Measurements from ENCODE around the gene ACO1.

Gene ACO1

GRCh38 chr9:32395510-32396216 is 11.2 kb downstream of the ACO1 start:
- Histone ChIP-seq H3K9me3 (ENCODE audit: control insufficient read depth, low read length) (no peaks in the 10 kb centered on the region), H3K9ac (no peak overlapping the region), H3K27me3 (ENCODE audit: control insufficient read depth, insufficient read depth, low read length) (no peaks in the 10 kb centered on the region), H3K4me1 (no peaks in the 10 kb centered on the region), H3K4me2 (ENCODE audit: low read length) (no peak overlapping the region), H3K27ac (peak overlapping the region; percentile 36), H3K36me3 (ENCODE audit: control insufficient read depth, insufficient read depth, low read length) (no peaks in the 10 kb centered on the region), H3K79me2 (peaks cover 2% of the 10 kb centered on the region), H2AFZ (no peak overlapping the region), H3K4me3 (ENCODE audit: low read depth, low read length) (no peak overlapping the region)
- no peak for TF ChIP-seq CTCF (IDR thresholded peaks at IDR 0.05)

- Histone ChIP-seq H3K4me3 (ENCODE audit: low read depth, low read length) (no peak overlapping the region), H3K4me1 (no peaks in the 10 kb centered on the region), H2AFZ (no peak overlapping the region), H3K9me3 (ENCODE audit: control insufficient read depth, low read length) (no peaks in the 10 kb centered on the region), H3K79me2 (peaks cover 2% of the 10 kb centered on the region), H3K36me3 (ENCODE audit: control insufficient read depth, insufficient read depth, low read length) (no peaks in the 10 kb centered on the region), H3K27me3 (ENCODE audit: control insufficient read depth, insufficient read depth, low read length) (no peaks in the 10 kb centered on the region), H3K4me2 (ENCODE audit: low read length) (no peak overlapping the region), H3K9ac (no peak overlapping the region), H3K27ac (no peak overlapping the region)
- no peak for TF ChIP-seq CTCF (IDR thresholded peaks at IDR 0.05)
Measured at GRCh38 chr9:32398207-32398606, 13.8 kb downstream of the ACO1 start.

- peaks cover 2% of the 10 kb centered on the region for H3K79me2 ChIP-seq
- TF ChIP-seq CTCF (IDR thresholded peaks at IDR 0.05): no peak
- H3K4me3 ChIP-seq (ENCODE audit: low read depth, low read length): no peak overlapping the region
- no peaks in the 10 kb centered on the region for H3K27me3 ChIP-seq (ENCODE audit: control insufficient read depth, insufficient read depth, low read length)
- H3K27ac ChIP-seq: no peak overlapping the region
- H3K4me2 ChIP-seq (ENCODE audit: low read length): no peak overlapping the region
- no peaks in the 10 kb centered on the region for H3K4me1 ChIP-seq
- H3K9ac ChIP-seq: no peak overlapping the region
- H3K9me3 ChIP-seq (ENCODE audit: control insufficient read depth, low read length): no peaks in the 10 kb centered on the region
- H2AFZ ChIP-seq: no peak overlapping the region
- no peaks in the 10 kb centered on the region for H3K36me3 ChIP-seq (ENCODE audit: control insufficient read depth, insufficient read depth, low read length)
Measured at GRCh38 chr9:32399110-32399815, 14.8 kb downstream of the ACO1 start.

GRCh38 chr9:32401488-32401887 is 17.0 kb downstream of the ACO1 start:
- H3K9me3 ChIP-seq (ENCODE audit: control insufficient read depth, low read length): no peaks in the 10 kb centered on the region
- no peaks in the 10 kb centered on the region for H3K27me3 ChIP-seq (ENCODE audit: control insufficient read depth, insufficient read depth, low read length)
- H3K36me3 ChIP-seq (ENCODE audit: control insufficient read depth, insufficient read depth, low read length): no peaks in the 10 kb centered on the region
- peaks cover 2% of the 10 kb centered on the region for H3K79me2 ChIP-seq
- H3K4me3 ChIP-seq (ENCODE audit: low read depth, low read length): no peak overlapping the region
- H2AFZ ChIP-seq: no peak overlapping the region
- H3K4me2 ChIP-seq (ENCODE audit: low read length): no peak overlapping the region
- no peak for TF ChIP-seq CTCF (IDR thresholded peaks at IDR 0.05)
- no peak overlapping the region for H3K9ac ChIP-seq
- no peak overlapping the region for H3K27ac ChIP-seq
- no peaks in the 10 kb centered on the region for H3K4me1 ChIP-seq

Measured in parathyroid adenoma (tissue), 2 donors.